K562 (cell line): ENCODE results near the gene RIMS3. TPM values are rescaled to one million over a fixed set of nuclear protein-coding genes. Genes with fewer than 3 reads are reported as not detected.

Experiments used
- ATF6 ChIP-seq: sonication (generic); formaldehyde crosslinking; IDR thresholded peaks from 2 replicates; pipeline ENCODE4 v1.4.0; 2020; ENCODE audit warnings: mild to moderate bottlenecking, missing genetic modification reagents
- ATF7 ChIP-seq: fragments of 450-650 bp; IDR thresholded peaks from 2 replicates; pipeline ENCODE4 v1.7.1; 2014; ENCODE audit warnings: mild to moderate bottlenecking, moderate library complexity
- CREB1 ChIP-seq, 2 experiments: sonication (generic) in 1 of 2; formaldehyde crosslinking in 1 of 2; IDR thresholded peaks; 2 replicates each; pipeline versions ENCODE4 v1.6.1 to v1.8.0; 2012 to 2022; ENCODE audit warnings: inconsistent platforms in 1 of 2, mild to moderate bottlenecking in 1 of 2, missing genetic modification reagents in 1 of 2, moderate library complexity in 1 of 2
- DMBX1 ChIP-seq: fragments of 250-450 bp; sonication (Bioruptor Pico); IDR thresholded peaks from 2 replicates; pipeline ENCODE4 v1.8.0; 2022; ENCODE audit warnings: inconsistent platforms, mild to moderate bottlenecking, moderate library complexity, borderline replicate concordance
- E2F8 ChIP-seq: fragments of 450-650 bp; IDR thresholded peaks from 2 replicates; pipeline ENCODE4 v1.7.1; 2018; ENCODE audit warnings: mild to moderate bottlenecking, low read depth; ENCODE audit not compliant: partially characterized antibody
- KAT8 ChIP-seq: fragments of 450-650 bp; IDR thresholded peaks from 2 replicates; pipeline ENCODE4 v1.6.1; 2016; ENCODE audit warnings: low read depth, mild to moderate bottlenecking
- POU5F1 ChIP-seq: fragments of 150-350 bp; IDR thresholded peaks from 2 replicates; pipeline ENCODE4 v1.6.1; 2014; ENCODE audit warnings: borderline replicate concordance, low read length, low read depth, mild to moderate bottlenecking; ENCODE audit not compliant: partially characterized antibody
- U2AF2 ChIP-seq: fragments of 200-400 bp; formaldehyde crosslinking; optimal IDR thresholded peaks from 2 replicates; pipeline ENCODE3; 2017; ENCODE audit warnings: low read depth, mild to moderate bottlenecking, low read length
- ZNF551 ChIP-seq: fragments of 250-450 bp; sonication (Bioruptor Pico); IDR thresholded peaks from 2 replicates; pipeline ENCODE4 v1.5.0; 2021; ENCODE audit warnings: mild to moderate bottlenecking, moderate library complexity
- polyA plus RNA-seq, 8 experiments: library from polyadenylated mRNA; depleted of rRNA in 4 of 8; stranded (reverse) in 5 of 8; unstranded in 3 of 8; fragments of >200 nt; fragmentation: Nextera tagmentation in 2 of 8; fragmentation: Illumina TruSeq in 1 of 8; extraction: Ambion mirVana in 2 of 8; extraction: Trizol in 1 of 8; gene quantifications; 2 replicates each; pipeline versions ENCODE4 v1.2.1 to v1.2.3, GENCODE V29; 2011 to 2014; ENCODE audit warnings: inconsistent platforms in 1 of 8, missing spikeins in 1 of 8
- total RNA-seq, 7 experiments: library from RNA; depleted of rRNA in 6 of 7; stranded (reverse); fragments of >200 nt in 6 of 7; fragmentation: Illumina TruSeq in 2 of 7; extraction: Trizol in 2 of 7; gene quantifications; 2 replicates each; pipeline versions ENCODE4 v1.2.1 to v1.2.3, GENCODE V29; 2011 to 2021; ENCODE audit warnings: low replicate concordance in 1 of 7
- TF ChIP-seq, protein P1 (sequence below), 2 experiments: fragments of 450-650 bp in 1 of 2; sonication (generic) in 1 of 2; formaldehyde crosslinking in 1 of 2; IDR thresholded peaks; 2 replicates each; pipeline versions ENCODE4 v1.7.1 to v1.9.0; 2016 to 2022; ENCODE audit warnings: inconsistent platforms in 1 of 2, mild to moderate bottlenecking in 1 of 2, missing genetic modification reagents in 1 of 2

RIMS3 gene
- total and polyA plus RNA-seq, 9 of the 15 experiments (the other 6 are each of a cell fraction or from before 2014, with no cell fraction given) = 0.06 to 1.2 (median 0.59) TPM

DNA sequence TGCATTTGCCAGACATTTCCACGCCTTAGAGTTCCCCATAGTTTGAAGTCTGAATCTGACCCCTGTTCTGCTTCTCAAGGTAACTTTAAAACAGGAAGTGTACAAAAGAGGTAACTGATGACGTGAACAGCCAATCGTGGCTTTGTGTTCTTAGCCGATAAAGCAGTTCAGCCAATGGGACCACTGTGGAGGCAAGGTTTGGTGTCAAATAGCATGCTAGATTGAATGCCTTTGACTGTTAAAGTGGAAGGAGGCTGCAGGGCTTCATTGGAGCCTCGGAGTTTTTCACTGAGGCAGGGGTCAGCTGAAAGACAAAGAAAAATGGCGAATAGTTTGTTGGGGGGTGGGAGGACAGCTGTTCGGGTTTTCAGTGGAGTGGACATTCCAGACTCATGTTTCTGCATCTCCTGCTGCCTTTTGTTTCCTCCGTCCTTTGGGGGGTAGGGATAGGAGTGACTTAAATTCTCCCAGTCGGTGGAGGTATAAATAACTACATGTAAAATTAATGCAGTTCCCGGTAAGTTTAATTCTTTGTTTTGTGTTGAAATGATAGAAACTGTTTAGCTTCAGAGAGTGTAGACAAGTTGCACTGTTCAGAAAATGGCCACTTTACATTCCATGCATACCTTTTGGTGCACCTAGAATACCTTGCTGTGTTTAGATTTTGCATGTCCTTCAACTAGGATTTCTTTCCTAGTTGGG, 43.8 kb upstream of the RIMS3 start (continued):
- TF ChIP-seq ATF6 (CRISPR knock-in tag) = no peak
- TF ChIP-seq, protein P1, sequence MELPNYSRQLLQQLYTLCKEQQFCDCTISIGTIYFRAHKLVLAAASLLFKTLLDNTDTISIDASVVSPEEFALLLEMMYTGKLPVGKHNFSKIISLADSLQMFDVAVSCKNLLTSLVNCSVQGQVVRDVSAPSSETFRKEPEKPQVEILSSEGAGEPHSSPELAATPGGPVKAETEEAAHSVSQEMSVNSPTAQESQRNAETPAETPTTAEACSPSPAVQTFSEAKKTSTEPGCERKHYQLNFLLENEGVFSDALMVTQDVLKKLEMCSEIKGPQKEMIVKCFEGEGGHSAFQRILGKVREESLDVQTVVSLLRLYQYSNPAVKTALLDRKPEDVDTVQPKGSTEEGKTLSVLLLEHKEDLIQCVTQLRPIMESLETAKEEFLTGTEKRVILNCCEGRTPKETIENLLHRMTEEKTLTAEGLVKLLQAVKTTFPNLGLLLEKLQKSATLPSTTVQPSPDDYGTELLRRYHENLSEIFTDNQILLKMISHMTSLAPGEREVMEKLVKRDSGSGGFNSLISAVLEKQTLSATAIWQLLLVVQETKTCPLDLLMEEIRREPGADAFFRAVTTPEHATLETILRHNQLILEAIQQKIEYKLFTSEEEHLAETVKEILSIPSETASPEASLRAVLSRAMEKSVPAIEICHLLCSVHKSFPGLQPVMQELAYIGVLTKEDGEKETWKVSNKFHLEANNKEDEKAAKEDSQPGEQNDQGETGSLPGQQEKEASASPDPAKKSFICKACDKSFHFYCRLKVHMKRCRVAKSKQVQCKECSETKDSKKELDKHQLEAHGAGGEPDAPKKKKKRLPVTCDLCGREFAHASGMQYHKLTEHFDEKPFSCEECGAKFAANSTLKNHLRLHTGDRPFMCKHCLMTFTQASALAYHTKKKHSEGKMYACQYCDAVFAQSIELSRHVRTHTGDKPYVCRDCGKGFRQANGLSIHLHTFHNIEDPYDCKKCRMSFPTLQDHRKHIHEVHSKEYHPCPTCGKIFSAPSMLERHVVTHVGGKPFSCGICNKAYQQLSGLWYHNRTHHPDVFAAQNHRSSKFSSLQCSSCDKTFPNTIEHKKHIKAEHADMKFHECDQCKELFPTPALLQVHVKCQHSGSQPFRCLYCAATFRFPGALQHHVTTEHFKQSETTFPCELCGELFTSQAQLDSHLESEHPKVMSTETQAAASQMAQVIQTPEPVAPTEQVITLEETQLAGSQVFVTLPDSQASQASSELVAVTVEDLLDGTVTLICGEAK (IDR thresholded peaks at IDR 0.05) = peak; percentile 83
- TF ChIP-seq, protein P1 (CRISPR knock-in tag; IDR thresholded peaks at IDR 0.05) = no peak
- TF ChIP-seq E2F8 = peak; percentile 73
- peak; percentile 86; the same call in 1 of the 2 replicates for TF ChIP-seq ATF7
- TF ChIP-seq KAT8 = 0 out of 2 replicates have a peak, but pooled peaks have one; percentile 63
- TF ChIP-seq U2AF2 = no peak
- TF ChIP-seq ZNF551 = no peak
- TF ChIP-seq CREB1 (IDR thresholded peaks at IDR 0.05) = peak; percentile 78
- peak; percentile 80; the same call in 1 of the 2 replicates for TF ChIP-seq CREB1 (CRISPR knock-in tag; IDR thresholded peaks at IDR 0.05)
- TF ChIP-seq DMBX1 (CRISPR knock-in tag) = no peak
- no peak for TF ChIP-seq POU5F1
